Measurements from ENCODE around the gene MBOAT1.

The MBOAT1 gene

DNA sequence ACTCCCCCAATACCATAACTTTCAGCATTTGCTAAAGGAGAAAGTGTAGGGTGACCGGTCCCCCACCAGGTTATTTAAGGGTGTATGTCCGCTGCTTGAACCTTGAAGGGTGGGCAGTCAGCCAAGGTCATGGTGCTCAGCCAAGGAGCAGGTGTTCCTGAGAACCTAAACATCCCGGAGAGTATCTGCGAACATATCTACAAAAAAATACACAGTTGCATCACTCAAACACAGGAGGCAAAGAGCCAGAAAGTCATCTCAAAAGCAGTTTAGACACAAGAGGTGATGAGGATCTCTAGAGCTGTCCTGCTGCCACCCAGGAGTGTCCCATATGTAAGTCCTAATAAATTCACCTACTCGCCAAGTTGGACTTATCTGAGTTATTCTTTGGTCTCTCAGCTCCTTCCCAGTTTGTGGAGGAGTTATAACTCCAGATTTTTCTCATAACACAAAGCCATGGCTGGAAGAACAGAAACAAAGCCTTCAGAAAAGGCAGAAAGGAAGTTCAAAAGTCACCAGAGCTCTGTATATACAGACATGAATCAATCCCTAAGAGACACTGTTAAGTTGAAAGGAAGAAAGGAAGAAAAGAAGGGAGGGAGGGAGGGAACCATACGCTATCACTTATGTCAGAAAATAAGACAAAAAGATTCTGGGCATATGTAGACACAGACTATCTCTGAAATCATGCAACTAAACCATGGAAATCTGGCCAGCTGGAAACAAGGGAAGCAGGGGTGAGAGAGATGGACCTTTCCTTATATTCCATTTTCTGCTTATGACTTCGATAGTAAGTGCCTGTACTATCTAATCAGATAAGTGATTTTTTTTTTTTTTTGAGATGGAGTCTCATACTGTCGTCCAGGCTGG is 11.3 kb downstream of the MBOAT1 start:
- CTCF ChIA-PET, result no interaction called here
- POLR2A ChIA-PET, result interaction anchor here (0.6 kb wide), 1 partner anchor 531 kb away, joined by 4 read pairs; no protein-coding TSS in a partner anchor
- TF ChIP-seq, protein P1, sequence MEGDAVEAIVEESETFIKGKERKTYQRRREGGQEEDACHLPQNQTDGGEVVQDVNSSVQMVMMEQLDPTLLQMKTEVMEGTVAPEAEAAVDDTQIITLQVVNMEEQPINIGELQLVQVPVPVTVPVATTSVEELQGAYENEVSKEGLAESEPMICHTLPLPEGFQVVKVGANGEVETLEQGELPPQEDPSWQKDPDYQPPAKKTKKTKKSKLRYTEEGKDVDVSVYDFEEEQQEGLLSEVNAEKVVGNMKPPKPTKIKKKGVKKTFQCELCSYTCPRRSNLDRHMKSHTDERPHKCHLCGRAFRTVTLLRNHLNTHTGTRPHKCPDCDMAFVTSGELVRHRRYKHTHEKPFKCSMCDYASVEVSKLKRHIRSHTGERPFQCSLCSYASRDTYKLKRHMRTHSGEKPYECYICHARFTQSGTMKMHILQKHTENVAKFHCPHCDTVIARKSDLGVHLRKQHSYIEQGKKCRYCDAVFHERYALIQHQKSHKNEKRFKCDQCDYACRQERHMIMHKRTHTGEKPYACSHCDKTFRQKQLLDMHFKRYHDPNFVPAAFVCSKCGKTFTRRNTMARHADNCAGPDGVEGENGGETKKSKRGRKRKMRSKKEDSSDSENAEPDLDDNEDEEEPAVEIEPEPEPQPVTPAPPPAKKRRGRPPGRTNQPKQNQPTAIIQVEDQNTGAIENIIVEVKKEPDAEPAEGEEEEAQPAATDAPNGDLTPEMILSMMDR (IDR thresholded peaks at IDR 0.05; ENCODE audit: control extremely low read depth, extremely low read depth, low read depth, missing control alignments), result no peak
- no peak for DNase-seq (ENCODE audit: extremely low spot score)

DNA sequence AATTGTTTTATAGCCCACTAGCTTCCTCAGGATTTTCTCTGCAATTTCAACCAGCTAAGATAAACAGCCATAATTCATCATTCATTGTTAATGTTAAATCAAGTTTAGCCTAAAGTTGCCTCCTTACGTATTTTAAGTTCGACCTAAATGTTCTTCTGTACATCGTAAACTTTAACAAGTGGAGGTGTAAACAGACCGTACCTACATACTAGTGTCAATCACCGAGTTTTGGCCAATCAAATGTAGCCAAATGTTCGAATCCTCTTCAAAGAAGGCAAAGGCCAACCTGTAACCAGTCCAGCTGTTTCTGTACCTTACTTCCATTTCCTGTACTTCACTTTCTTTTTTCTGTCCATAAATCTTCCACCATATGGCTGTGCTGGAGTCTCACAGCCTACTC is 13.5 kb downstream of the MBOAT1 start:
- no peak for DNase-seq (ENCODE audit: extremely low spot score)
- TF ChIP-seq, protein P1 (IDR thresholded peaks at IDR 0.05; ENCODE audit: control extremely low read depth, extremely low read depth, low read depth, missing control alignments), result no peak
- CTCF ChIA-PET, result interaction anchor here (1.2 kb wide), 1 partner anchor 32 kb away, joined by 3 read pairs; no protein-coding TSS in a partner anchor
- POLR2A ChIA-PET, result no interaction called here

DNA sequence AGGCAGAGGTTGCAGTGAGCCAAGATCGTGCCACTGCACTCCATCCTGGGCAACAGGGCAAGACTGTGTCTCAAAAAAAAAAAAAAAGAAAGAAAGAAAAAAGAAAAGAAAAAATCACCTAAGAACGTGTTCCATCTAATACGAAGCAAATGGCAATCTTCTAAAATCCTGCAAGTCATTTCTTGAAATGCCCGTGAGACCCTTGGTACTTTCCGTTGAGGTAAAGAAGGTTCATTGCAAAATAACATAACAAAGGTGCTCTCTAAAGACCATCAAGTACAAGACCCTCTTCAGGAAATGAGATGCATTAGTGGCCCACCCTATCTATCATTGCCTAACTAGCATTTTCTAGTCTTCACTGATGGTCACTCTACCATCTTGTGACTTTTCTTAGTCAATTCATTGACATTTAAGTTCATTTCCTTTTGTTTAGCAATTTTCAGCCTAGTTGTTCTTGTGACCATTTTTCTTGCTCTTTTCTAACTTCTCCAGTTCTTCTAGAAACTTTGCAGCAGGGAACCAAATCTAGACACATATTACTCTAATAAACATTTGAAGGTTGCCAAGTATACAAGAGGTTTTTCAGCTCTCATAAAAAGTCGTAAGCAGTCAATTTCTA is 14.0 kb downstream of the MBOAT1 start:
- ChIA-PET CTCF (interaction anchor here (1.2 kb wide), 1 partner anchor 31 kb away, joined by 3 read pairs; no protein-coding TSS in a partner anchor), POLR2A (no interaction called here)

DNA sequence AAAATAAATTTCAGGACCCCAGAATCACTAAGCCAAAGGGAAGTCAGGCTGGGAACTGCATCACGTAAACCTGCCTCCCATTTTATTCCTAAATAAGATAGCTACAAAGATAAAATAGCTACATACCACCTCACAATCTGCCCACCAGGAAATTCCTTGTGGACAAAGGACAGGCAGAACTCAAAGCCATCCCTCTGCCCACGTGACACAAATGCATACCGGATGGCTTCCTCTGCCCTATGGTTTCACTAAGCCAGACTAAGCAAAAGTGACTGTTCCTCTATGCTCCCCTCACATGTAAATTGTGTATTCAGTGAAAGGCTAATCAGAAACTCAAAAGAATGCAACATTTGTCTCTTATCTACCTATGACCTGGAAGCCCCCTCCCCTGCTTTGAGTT is 15.0 kb downstream of the MBOAT1 start:
- ChIA-PET POLR2A (no interaction called here), CTCF (interaction anchor here (2.1 kb wide), 1 partner anchor 70 kb away, joined by 7 read pairs; no protein-coding TSS in a partner anchor)
- TF ChIP-seq, protein P1 (IDR thresholded peaks at IDR 0.05; ENCODE audit: control extremely low read depth, extremely low read depth, low read depth, missing control alignments), result no peak
- DNase-seq (ENCODE audit: extremely low spot score), result no peak

More for the DNA sequence above, 14.0 kb downstream of the MBOAT1 start:
- TF ChIP-seq, protein P1 (IDR thresholded peaks at IDR 0.05; ENCODE audit: control extremely low read depth, extremely low read depth, low read depth, missing control alignments), result no peak
- DNase-seq (ENCODE audit: extremely low spot score), result no peak

DNA sequence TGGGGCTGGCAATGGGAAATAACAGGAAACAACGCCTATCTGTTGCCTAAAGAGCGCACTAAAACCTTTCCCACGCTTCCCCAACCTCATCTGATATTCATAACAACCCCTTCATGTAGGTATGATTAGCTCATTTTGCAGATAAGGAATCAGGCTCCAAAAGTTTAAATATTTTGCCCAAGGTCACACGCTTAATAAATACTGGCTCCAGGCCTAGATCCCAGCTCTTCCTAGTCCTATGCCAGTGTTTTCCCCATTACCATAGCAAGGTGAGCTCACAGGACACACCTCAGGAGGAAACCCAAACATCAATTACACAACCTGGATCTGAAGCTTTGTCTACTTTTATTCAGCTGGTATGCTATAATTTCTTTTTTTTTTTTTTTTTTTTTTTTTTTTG is 19.6 kb downstream of the MBOAT1 start:
- POLR2A ChIA-PET, result no interaction called here
- TF ChIP-seq, protein P1 (IDR thresholded peaks at IDR 0.05; ENCODE audit: control extremely low read depth, extremely low read depth, low read depth, missing control alignments), result no peak
- CTCF ChIA-PET, result interaction anchor here (0.9 to 1.4 kb wide), 2 partner anchors 24 to 66 kb away, joined by 3 read pairs; no protein-coding TSS in a partner anchor
- no peak for DNase-seq (ENCODE audit: extremely low spot score)

DNA sequence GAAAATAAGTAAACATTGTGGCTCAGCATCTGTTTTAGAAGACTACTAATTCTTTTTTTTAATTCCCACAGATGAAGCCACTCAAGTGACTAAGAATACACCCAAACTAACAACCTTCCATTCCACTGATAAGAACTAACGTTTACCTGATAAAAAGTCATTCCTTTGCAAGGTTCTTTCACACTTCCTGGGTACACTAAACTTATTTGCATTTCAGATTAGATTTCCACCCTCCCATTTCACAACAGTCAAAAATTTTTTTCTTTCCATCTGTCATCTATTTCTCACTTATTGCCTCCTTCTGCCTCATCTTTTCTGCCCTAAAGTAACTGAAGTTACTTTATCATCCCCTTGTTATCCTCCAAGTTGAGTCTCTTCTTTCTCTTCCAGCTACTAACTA is 20.3 kb downstream of the MBOAT1 start:
- DNase-seq (ENCODE audit: extremely low spot score), result no peak
- TF ChIP-seq, protein P1 (IDR thresholded peaks at IDR 0.05; ENCODE audit: control extremely low read depth, extremely low read depth, low read depth, missing control alignments), result no peak
- POLR2A ChIA-PET, result no interaction called here
- CTCF ChIA-PET, result interaction anchor here (1.0 to 1.4 kb wide), 3 partner anchors 13 to 24 kb away, joined by 3 read pairs; no protein-coding TSS in a partner anchor
